ENCODE data around the gene KCNMA1. TPM values are rescaled to one million over a fixed set of nuclear protein-coding genes. Genes with fewer than 3 reads are reported as not detected.

KCNMA1 gene
- total RNA-seq, 1 experiment from 2014 or later = 0.49 TPM

GRCh38 chr10:77106676-77107075 is 530.9 kb downstream of the KCNMA1 start:
- TF ChIP-seq SP1 (IDR thresholded peaks at IDR 0.05; ENCODE audit: low read depth) (no peak), SRF (IDR thresholded peaks at IDR 0.05; ENCODE audit: low read depth) (no peak), CEBPB (IDR thresholded peaks at IDR 0.05; ENCODE audit: low read depth) (no peak), EZH2phosphoT487 (IDR thresholded peaks at IDR 0.05; ENCODE audit: borderline replicate concordance) (no peak), TCF7L2 (IDR thresholded peaks at IDR 0.05; ENCODE audit: borderline replicate concordance, extremely low read depth, insufficient read depth, insufficient read length) (no peak), REST (IDR thresholded peaks at IDR 0.05; ENCODE audit: low read depth) (no peak), SIN3A (IDR thresholded peaks at IDR 0.05; ENCODE audit: low read depth) (no peak), POLR2AphosphoS5 (IDR thresholded peaks at IDR 0.05; ENCODE audit: low read depth, low read length) (no peak), ZBTB33 (IDR thresholded peaks at IDR 0.05; ENCODE audit: extremely low read depth, insufficient replicate concordance, low read length) (no peak), FOSL1 (IDR thresholded peaks at IDR 0.05; ENCODE audit: low read depth) (no peak), ZFX (IDR thresholded peaks at IDR 0.05) (no peak), ELF1 (IDR thresholded peaks at IDR 0.05; ENCODE audit: borderline replicate concordance, low read depth) (no peak), CTCF (IDR thresholded peaks at IDR 0.05 in 2 of 3, conservative IDR thresholded peaks at IDR 0.05 in 1 of 3; ENCODE audit: borderline replicate concordance in 1 of 3, insufficient read depth in 1 of 3, low read depth in 2 of 3, low read length in 2 of 3) (no peak), JUND (IDR thresholded peaks at IDR 0.05) (no peak), MAX (IDR thresholded peaks at IDR 0.05) (no peak), ATF3 (IDR thresholded peaks at IDR 0.05) (no peak), POLR2A (IDR thresholded peaks at IDR 0.05; ENCODE audit: borderline replicate concordance, extremely low read depth, insufficient read depth, insufficient read length) (no peak), EZH2 (IDR thresholded peaks at IDR 0.05) (no peak), RAD21 (IDR thresholded peaks at IDR 0.05; ENCODE audit: low read depth) (no peak), ZNF274 (IDR thresholded peaks at IDR 0.05; ENCODE audit: low read depth, low read length) (no peak)
- H3K36me3 ChIP-seq (ENCODE audit: control insufficient read depth in 1 of 2, insufficient read depth in 2 of 2, low read length in 2 of 2) = no peaks in the 10 kb centered on the region
- no peak overlapping the region for H3K27ac ChIP-seq (ENCODE audit: low read depth, low read length)
- no peaks in the 10 kb centered on the region for H4K20me1 ChIP-seq (ENCODE audit: insufficient read depth)
- H3K9ac ChIP-seq (ENCODE audit: low read length) = no peak overlapping the region
- H3K9me2 ChIP-seq (ENCODE audit: insufficient read depth) = no peaks in the 10 kb centered on the region
- H3K9me3 ChIP-seq (ENCODE audit: control insufficient read depth in 1 of 2, insufficient read depth in 1 of 2, low read depth in 1 of 2, low read length in 2 of 2) = no peaks in the 10 kb centered on the region
- BruUV-seq (replicated peaks) = no TSS peak
- no peak overlapping the region for H3K4me3 ChIP-seq (replicated peaks in 1 of 2; ENCODE audit: low read depth in 1 of 2, low read length in 2 of 2)
- no peaks in the 10 kb centered on the region for H3K4me1 ChIP-seq (ENCODE audit: control insufficient read depth in 1 of 2, insufficient read depth in 2 of 2, low read length in 2 of 2)
- ChIA-PET POLR2A (no interaction called here), RAD21 (ENCODE audit: low non-redundant PET in 1 of 2, low total read pairs in 2 of 2, uncharacterized antibody in 2 of 2, unreplicated experiment in 2 of 2) (no interaction called here), CTCF (no interaction called here)
- DNase-seq (ENCODE audit: low read depth, low spot score) (no peak), ATAC-seq (no peak)
- no peak overlapping the region for H3K4me2 ChIP-seq (ENCODE audit: low read length)
- intact Hi-C loops (cut with micrococcal nuclease) = no loop called here
- H3K27me3 ChIP-seq (ENCODE audit: insufficient read depth, low read length) = peaks cover 27% of the 10 kb centered on the region
- H2AFZ ChIP-seq (ENCODE audit: low read depth, low read length, poor library complexity, severe bottlenecking) = no peak overlapping the region
- H3K79me2 ChIP-seq (ENCODE audit: insufficient read depth, low read length) = no peaks in the 10 kb centered on the region

Measured in HCT116 (cell line).